Endometrium (tissue), 2 donors: Measurements from ENCODE around the gene ZFR.
"Not testable (repeated sequence)": the region's sequence is repeated elsewhere in the genome, so short reads cannot be mapped to it uniquely, and the experiment has no call there.

Experiments used
- FAIRE-seq: peaks from 2 replicates; lab custom pipeline; 2012; peaks lifted over from hg19 to GRCh38; lab: Jason Lieb, UNC
- donor health status: control.
- donor health status: control.

The ZFR gene

GRCh38 chr5:32450952-32451351 is 6.4 kb upstream of the ZFR start:
- no peak for FAIRE-seq

GRCh38 chr5:32449262-32449661 is 4.7 kb upstream of the ZFR start:
- no peak for FAIRE-seq

- no peak for FAIRE-seq
These were observed 2.1 kb upstream of the ZFR start for GRCh38 chr5:32446630-32447029.

GRCh38 chr5:32445831-32446614 is 1.5 kb upstream of the ZFR start:
- FAIRE-seq: no peak

- FAIRE-seq: no peak
These were observed 783 bp upstream of the ZFR start for GRCh38 chr5:32445287-32445758.

GRCh38 chr5:32443541-32444430 is 754 bp downstream of the ZFR start:
- no peak for FAIRE-seq

- no peak for FAIRE-seq
These were observed 1.4 kb downstream of the ZFR start for GRCh38 chr5:32443145-32443540.

- no peak for FAIRE-seq
These were observed 5.4 kb downstream of the ZFR start for GRCh38 chr5:32439086-32439642.

- FAIRE-seq: no peak
These were observed 7.8 kb downstream of the ZFR start for GRCh38 chr5:32436553-32437242.

GRCh38 chr5:32435383-32435782 is 9.2 kb downstream of the ZFR start:
- FAIRE-seq: no peak

- no peak for FAIRE-seq
These were observed 10.3 kb downstream of the ZFR start for GRCh38 chr5:32434221-32434620.

- no peak for FAIRE-seq
These were observed 11.9 kb downstream of the ZFR start for GRCh38 chr5:32432633-32433032.

- FAIRE-seq: not testable (repeated sequence)
These were observed 13.7 kb downstream of the ZFR start for GRCh38 chr5:32430825-32431224.

- FAIRE-seq: no peak
These were observed 16.1 kb downstream of the ZFR start for GRCh38 chr5:32428426-32428825.

- no peak for FAIRE-seq
These were observed 17.9 kb downstream of the ZFR start for GRCh38 chr5:32426440-32427151.

- no peak for FAIRE-seq
These were observed 21.8 kb downstream of the ZFR start for GRCh38 chr5:32422697-32423096.

- no peak for FAIRE-seq
These were observed 23.5 kb downstream of the ZFR start for GRCh38 chr5:32421075-32421474.

GRCh38 chr5:32420506-32420905 is 24.0 kb downstream of the ZFR start:
- FAIRE-seq: no peak

GRCh38 chr5:32419791-32420190 is 24.7 kb downstream of the ZFR start:
- no peak for FAIRE-seq

GRCh38 chr5:32413466-32414263 is 30.9 kb downstream of the ZFR start:
- no peak for FAIRE-seq

- no peak for FAIRE-seq
These were observed 33.9 kb downstream of the ZFR start for GRCh38 chr5:32410630-32411029.
